ENCODE results near the gene SDK1. TPM values are rescaled to one million over a fixed set of nuclear protein-coding genes. Genes with fewer than 3 reads are reported as not detected.

SDK1 gene
- total RNA-seq, 2 donors from 2014 or later: 19.8 to 32.4 TPM

- intact Hi-C loops (cut with DNase I): no loop called here
- Histone ChIP-seq H3K27me3 (no peaks in the 10 kb centered on the region), H3K4me1 (no peaks in the 10 kb centered on the region), H3K9me3 (no peaks in the 10 kb centered on the region), H3K36me3 (replicated peaks in 1 of 2; ENCODE audit: insufficient read depth in 1 of 2, low read depth in 2 of 2) (no peaks in the 10 kb centered on the region), H3K4me3 (no peak overlapping the region), H3K27ac (no peak overlapping the region)
- no peak for TF ChIP-seq POLR2A (IDR thresholded peaks at IDR 0.05)
- DNase-seq: no peak
- no peak for ATAC-seq
- WGBS, 2 donors: 91 to 92% methylated on average over 18 to 21 of the region's 21 CpGs
Measured at GRCh38 chr7:4221043-4221442, 920.0 kb downstream of the SDK1 start.

GRCh38 chr7:4222676-4223075 lies 921.6 kb downstream of the SDK1 start:
- no peak for TF ChIP-seq POLR2A (IDR thresholded peaks at IDR 0.05)
- TF ChIP-seq, protein P1, sequence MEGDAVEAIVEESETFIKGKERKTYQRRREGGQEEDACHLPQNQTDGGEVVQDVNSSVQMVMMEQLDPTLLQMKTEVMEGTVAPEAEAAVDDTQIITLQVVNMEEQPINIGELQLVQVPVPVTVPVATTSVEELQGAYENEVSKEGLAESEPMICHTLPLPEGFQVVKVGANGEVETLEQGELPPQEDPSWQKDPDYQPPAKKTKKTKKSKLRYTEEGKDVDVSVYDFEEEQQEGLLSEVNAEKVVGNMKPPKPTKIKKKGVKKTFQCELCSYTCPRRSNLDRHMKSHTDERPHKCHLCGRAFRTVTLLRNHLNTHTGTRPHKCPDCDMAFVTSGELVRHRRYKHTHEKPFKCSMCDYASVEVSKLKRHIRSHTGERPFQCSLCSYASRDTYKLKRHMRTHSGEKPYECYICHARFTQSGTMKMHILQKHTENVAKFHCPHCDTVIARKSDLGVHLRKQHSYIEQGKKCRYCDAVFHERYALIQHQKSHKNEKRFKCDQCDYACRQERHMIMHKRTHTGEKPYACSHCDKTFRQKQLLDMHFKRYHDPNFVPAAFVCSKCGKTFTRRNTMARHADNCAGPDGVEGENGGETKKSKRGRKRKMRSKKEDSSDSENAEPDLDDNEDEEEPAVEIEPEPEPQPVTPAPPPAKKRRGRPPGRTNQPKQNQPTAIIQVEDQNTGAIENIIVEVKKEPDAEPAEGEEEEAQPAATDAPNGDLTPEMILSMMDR (IDR thresholded peaks at IDR 0.05): no peak
- no peaks in the 10 kb centered on the region for H3K27me3 ChIP-seq
- DNase-seq (no peak), ATAC-seq (no peak)
- no peaks in the 10 kb centered on the region for H3K4me1 ChIP-seq
- no peaks in the 10 kb centered on the region for H3K36me3 ChIP-seq (replicated peaks in 1 of 2; ENCODE audit: insufficient read depth in 1 of 2, low read depth in 2 of 2)
- intact Hi-C loops (cut with DNase I): no loop called here
- WGBS, 2 donors: 88 to 90% methylated on average over 4 to 5 of the region's 5 CpGs
- no peak overlapping the region for H3K27ac ChIP-seq
- H3K4me3 ChIP-seq: no peak overlapping the region
- H3K9me3 ChIP-seq: no peaks in the 10 kb centered on the region

- H3K4me3 ChIP-seq: no peak overlapping the region
- DNase-seq: no peak
- no peaks in the 10 kb centered on the region for H3K9me3 ChIP-seq
- no peaks in the 10 kb centered on the region for H3K27me3 ChIP-seq
- intact Hi-C loops (cut with DNase I): no loop called here
- no peak for ATAC-seq
- no peaks in the 10 kb centered on the region for H3K36me3 ChIP-seq (replicated peaks in 1 of 2; ENCODE audit: insufficient read depth in 1 of 2, low read depth in 2 of 2)
- H3K27ac ChIP-seq: no peak overlapping the region
- H3K4me1 ChIP-seq: no peaks in the 10 kb centered on the region
- TF ChIP-seq, protein P1 (IDR thresholded peaks at IDR 0.05): no peak
- no peak for TF ChIP-seq POLR2A (IDR thresholded peaks at IDR 0.05)
- WGBS, 2 donors: 87 to 93% methylated on average over 13 to 18 of the region's 18 CpGs
Measured at GRCh38 chr7:4225361-4225771, 924.3 kb downstream of the SDK1 start.

DNA sequence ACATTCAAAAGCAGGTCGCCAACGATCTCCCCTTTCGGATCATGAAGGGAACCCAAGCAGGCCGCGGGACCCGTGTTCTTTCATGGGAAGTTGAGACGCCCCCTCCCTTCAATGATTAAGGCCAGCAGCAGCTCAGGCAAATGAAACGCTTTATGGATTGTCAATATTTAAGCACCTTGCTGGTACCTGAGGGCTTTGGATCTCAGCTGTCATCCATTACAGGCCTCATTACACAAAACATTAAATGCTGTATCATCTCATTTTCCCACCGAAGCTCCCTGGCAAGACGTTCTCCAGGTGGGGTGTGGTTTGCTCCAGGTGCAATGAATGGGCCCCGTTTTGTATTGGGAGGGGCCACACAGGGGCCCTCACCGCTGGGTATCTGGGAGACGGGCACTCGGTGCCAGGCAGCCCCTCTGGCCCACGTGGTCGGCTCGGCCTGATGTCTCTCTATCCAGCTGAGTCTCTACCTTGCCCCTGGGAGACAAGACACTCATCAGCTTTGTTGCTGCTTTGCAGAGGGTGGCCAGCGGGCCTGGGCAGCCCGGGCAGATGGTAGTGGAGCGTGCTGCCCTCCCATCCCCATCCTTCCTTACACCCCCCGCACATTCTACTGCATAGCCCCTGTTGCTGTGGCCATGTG lies 925.0 kb downstream of the SDK1 start:
- H3K4me3 ChIP-seq: no peak overlapping the region
- intact Hi-C loops (cut with DNase I): no loop called here
- no peaks in the 10 kb centered on the region for H3K27me3 ChIP-seq
- no peaks in the 10 kb centered on the region for H3K9me3 ChIP-seq
- WGBS, 2 donors: 81 to 89% methylated on average over 15 to 21 of the region's 21 CpGs
- TF ChIP-seq POLR2A (IDR thresholded peaks at IDR 0.05): no peak
- TF ChIP-seq, protein P1 (IDR thresholded peaks at IDR 0.05): no peak
- H3K36me3 ChIP-seq (replicated peaks in 1 of 2; ENCODE audit: insufficient read depth in 1 of 2, low read depth in 2 of 2): no peaks in the 10 kb centered on the region
- no peak for ATAC-seq
- no peaks in the 10 kb centered on the region for H3K4me1 ChIP-seq
- H3K27ac ChIP-seq: no peak overlapping the region
- DNase-seq: no peak

- DNase-seq (no peak), ATAC-seq (no peak)
- WGBS, 2 donors: 81 to 83% methylated on average over 6 of the region's 6 CpGs
Measured at GRCh38 chr7:4226524-4226882, 925.5 kb downstream of the SDK1 start.

More at GRCh38 chr7:4226524-4226882, 925.5 kb downstream of the SDK1 start:
- Histone ChIP-seq H3K9me3 (no peaks in the 10 kb centered on the region), H3K27ac (no peak overlapping the region), H3K4me3 (no peak overlapping the region), H3K36me3 (replicated peaks in 1 of 2; ENCODE audit: insufficient read depth in 1 of 2, low read depth in 2 of 2) (no peaks in the 10 kb centered on the region), H3K27me3 (no peaks in the 10 kb centered on the region), H3K4me1 (no peaks in the 10 kb centered on the region)
- no peak for TF ChIP-seq POLR2A (IDR thresholded peaks at IDR 0.05)
- TF ChIP-seq, protein P1 (IDR thresholded peaks at IDR 0.05): no peak
- intact Hi-C loops (cut with DNase I): no loop called here

Measured in body of pancreas (tissue), 4 donors.